Activated T-helper 17 cell treated with anti-CD3 and anti-CD28 coated beads, Interleukin-2, amount 50 U/mL, for 72 hours (primary cell): ENCODE measurements around the gene KLHL5. TPM values are rescaled to one million over a fixed set of nuclear protein-coding genes. Genes with fewer than 3 reads are reported as not detected.
A peak's percentile ranks its signal among the peaks of the same experiment; 100 is the strongest.
"Not testable (repeated sequence)": the region's sequence is repeated elsewhere in the genome, so short reads cannot be mapped to it uniquely, and the experiment has no call there.

ENCODE experiments used
- ATAC-seq: fragments of 150-1000 bp; cut with Tn5 transposase; replicated peaks from 2 replicates; pipeline ENCODE4 v1.10.0; 2021; ENCODE audit warnings: mild to moderate bottlenecking, moderate library complexity
- H3K27ac Mint-ChIP-seq: one replicate; pipeline ENCODE4 v1.8.0; 2022; ENCODE audit warnings: mixed read lengths
- H3K27me3 Mint-ChIP-seq: one replicate; pipeline ENCODE4 v1.8.0; 2022; ENCODE audit warnings: mixed read lengths
- H3K36me3 Mint-ChIP-seq: one replicate; pipeline ENCODE4 v1.8.0; 2022; ENCODE audit warnings: low read depth, mild to moderate bottlenecking, mixed read lengths
- H3K4me1 Mint-ChIP-seq: one replicate; pipeline ENCODE4 v1.8.0; 2022; ENCODE audit warnings: mixed read lengths
- H3K4me3 Mint-ChIP-seq: one replicate; pipeline ENCODE4 v1.8.0; 2022; ENCODE audit warnings: mild to moderate bottlenecking, mixed read lengths
- H3K9me3 Mint-ChIP-seq: one replicate; pipeline ENCODE4 v1.8.0; 2022; ENCODE audit warnings: mixed read lengths
- total RNA-seq, 2 donors: library from RNA; stranded (reverse); gene quantifications; one replicate each; pipeline ENCODE4 v1.2.3, GENCODE V29; 2022

The KLHL5 gene
- total RNA-seq, 2 donors from 2014 or later: 19.4 to 28.1 TPM

DNA sequence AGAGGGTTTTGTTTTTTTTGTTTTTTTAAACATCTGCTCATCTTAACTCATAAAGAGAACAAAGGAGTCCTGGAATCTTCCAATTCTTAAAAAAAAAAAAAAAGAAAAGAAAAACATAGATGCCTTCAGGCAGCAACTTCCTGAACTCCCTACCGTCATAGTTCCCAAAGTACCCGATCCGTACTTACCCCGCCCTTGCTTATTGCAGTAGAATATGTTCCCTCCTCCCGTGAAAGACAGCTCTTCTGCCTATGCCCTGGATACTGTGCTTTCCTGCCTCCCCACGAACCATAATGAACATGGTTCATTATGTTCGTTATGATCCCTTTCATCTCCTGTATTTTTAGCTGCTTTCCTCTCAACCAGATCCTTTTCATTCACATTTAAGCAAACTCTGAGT, 40.3 kb downstream of the KLHL5 start:
- H3K9me3 Mint-ChIP-seq: no peaks in the 10 kb centered on the region
- H3K36me3 Mint-ChIP-seq: peaks cover 77% of the 10 kb centered on the region
- H3K27ac Mint-ChIP-seq: peak overlapping the region; percentile 9
- no peak for ATAC-seq
- no peaks in the 10 kb centered on the region for H3K4me1 Mint-ChIP-seq
- no peak overlapping the region for H3K4me3 Mint-ChIP-seq
- no peaks in the 10 kb centered on the region for H3K27me3 Mint-ChIP-seq

DNA sequence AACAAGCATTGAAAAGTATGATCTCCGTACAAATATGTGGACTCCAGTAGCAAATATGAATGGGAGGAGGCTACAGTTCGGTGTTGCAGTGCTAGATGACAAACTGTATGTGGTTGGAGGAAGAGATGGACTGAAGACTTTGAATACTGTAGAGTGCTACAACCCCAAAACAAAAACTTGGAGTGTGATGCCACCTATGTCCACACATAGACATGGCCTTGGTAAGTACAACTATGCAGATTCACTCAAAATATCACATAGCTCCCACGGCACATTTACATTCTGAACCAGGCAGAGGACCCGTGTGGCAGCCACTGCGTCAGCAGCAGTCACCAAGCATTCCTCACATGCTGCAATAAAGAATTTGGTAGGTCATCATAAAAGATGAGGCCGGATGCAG, 41.3 kb downstream of the KLHL5 start:
- H3K4me1 Mint-ChIP-seq: no peaks in the 10 kb centered on the region
- H3K36me3 Mint-ChIP-seq: peaks cover 78% of the 10 kb centered on the region
- H3K9me3 Mint-ChIP-seq: no peaks in the 10 kb centered on the region
- no peak overlapping the region for H3K4me3 Mint-ChIP-seq
- no peaks in the 10 kb centered on the region for H3K27me3 Mint-ChIP-seq
- H3K27ac Mint-ChIP-seq: peak overlapping the region; percentile 9
- ATAC-seq: no peak

DNA sequence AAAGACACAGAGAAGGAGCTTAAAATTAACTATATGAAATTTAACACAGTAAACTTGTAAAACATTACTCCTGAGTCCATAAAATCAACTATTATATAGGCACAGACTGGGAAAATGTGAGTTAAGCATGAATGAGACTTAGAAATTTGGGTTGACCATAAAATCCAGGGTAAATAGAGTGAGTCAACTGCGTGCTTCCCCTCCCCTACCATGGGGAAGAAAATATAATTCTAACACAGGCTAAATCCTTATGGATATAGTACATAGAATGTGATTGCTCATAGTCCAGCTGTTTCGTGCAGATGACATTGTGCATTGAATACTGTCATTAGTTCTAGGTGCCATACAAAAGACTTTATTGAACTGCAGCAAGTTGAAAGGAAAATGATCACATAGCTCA, 42.2 kb downstream of the KLHL5 start:
- Mint-ChIP-seq H3K27me3 (no peaks in the 10 kb centered on the region), H3K36me3 (peaks cover 81% of the 10 kb centered on the region), H3K9me3 (no peaks in the 10 kb centered on the region), H3K4me1 (no peaks in the 10 kb centered on the region), H3K4me3 (no peak overlapping the region), H3K27ac (no peak overlapping the region)
- ATAC-seq: no peak

DNA sequence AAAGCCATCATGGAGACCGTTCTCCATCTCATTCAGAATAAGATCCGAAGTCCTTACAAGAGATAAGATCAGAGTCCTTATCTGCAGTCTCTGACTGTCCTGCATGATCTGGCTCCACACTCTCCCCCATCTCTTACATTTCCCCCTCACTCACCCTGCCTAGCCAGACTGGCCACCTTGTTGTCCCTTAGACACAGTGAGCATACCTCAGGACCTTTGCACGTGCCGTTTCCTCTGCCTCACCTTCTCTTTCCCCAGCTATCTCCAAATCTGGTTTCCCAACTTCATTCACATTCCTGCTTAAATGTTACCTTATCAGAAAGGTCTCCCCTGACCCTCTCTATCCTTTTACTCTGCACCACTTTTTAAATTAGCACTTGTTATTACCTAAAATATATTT, 44.0 kb downstream of the KLHL5 start:
- H3K27ac Mint-ChIP-seq: peak overlapping the region; percentile 4

DNA sequence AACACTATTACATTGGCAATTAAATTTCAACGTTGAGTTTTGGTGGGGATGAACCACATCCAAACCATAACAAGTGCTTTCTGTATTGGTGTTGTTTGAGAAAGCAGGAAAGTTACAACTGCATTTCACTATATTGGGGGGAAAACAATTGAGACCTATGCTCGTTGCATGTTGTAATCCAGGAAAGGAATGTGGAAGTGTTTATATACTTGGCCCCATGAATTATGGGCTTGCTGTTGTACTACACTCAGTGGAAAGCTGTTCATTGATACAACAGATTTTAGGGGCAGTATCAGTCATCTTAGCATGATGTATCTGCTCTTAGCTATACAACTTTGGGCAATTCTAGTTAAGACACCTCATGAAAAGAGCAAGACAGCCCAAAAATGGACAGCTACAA, 52.4 kb downstream of the KLHL5 start:
- Mint-ChIP-seq H3K4me3 (no peak overlapping the region), H3K27ac (no peak overlapping the region), H3K4me1 (peaks cover 21% of the 10 kb centered on the region), H3K36me3 (peaks cover 67% of the 10 kb centered on the region), H3K9me3 (peaks cover 3% of the 10 kb centered on the region), H3K27me3 (no peaks in the 10 kb centered on the region)
- no peak for ATAC-seq

More for the DNA sequence above, 44.0 kb downstream of the KLHL5 start:
- no peaks in the 10 kb centered on the region for H3K4me1 Mint-ChIP-seq
- peaks cover 69% of the 10 kb centered on the region for H3K36me3 Mint-ChIP-seq
- H3K27me3 Mint-ChIP-seq: no peaks in the 10 kb centered on the region
- ATAC-seq: no peak
- H3K9me3 Mint-ChIP-seq: no peaks in the 10 kb centered on the region
- no peak overlapping the region for H3K4me3 Mint-ChIP-seq

DNA sequence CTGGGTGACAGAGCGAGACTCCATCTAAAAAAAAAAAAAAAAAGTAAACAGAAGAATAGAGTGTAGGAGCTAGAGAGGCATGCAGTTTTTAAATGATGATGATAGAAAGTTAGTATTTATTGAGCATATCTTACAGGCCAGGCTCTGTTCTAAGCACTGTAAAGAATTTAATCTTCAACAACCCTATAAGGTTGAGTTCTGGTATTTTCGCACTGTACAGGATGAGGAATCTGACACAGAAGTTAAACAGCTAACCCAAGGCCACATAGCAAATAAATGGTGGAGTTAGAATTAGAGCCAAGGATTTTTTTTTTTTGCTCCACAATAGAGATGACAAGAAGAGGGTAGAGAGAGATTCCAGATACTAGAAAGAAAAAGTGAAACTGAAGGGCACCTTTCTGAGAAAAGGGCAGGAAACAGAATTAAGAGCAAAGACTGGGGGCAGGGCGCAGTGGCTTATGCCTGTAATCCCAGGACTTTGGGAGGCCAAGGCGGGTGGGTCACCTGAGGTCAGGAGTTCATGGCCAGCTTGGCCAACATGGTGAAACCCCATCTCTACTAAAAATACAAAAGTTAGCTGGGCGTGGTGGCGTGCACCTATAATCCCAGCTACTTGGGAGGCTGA, 56.1 kb downstream of the KLHL5 start:
- ATAC-seq: peak; percentile 76
- Mint-ChIP-seq H3K9me3 (peaks cover 3% of the 10 kb centered on the region), H3K27me3 (no peaks in the 10 kb centered on the region), H3K4me1 (peaks cover 21% of the 10 kb centered on the region), H3K4me3 (peak overlapping the region; percentile 48), H3K36me3 (peaks cover 67% of the 10 kb centered on the region), H3K27ac (peak overlapping the region; percentile 78)

DNA sequence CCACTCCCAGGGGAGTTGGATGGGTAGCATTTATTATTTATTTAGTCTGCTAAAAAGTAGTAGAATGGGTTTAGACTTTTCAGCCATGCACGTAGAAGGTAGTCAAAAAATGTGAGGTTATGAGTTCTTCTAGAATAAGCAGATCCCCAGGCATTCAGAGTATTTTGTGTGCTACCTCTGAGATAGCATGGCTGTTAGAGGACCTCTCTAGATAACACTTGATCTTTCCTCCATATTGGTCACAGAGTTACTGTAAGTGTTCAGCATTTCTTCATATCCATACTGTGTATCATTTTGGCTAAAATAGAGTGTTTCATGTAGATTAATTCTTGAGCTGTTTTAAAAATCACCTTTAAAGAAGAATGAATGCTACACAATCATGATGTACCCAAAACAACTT, 58.4 kb downstream of the KLHL5 start:
- no peaks in the 10 kb centered on the region for H3K27me3 Mint-ChIP-seq
- H3K9me3 Mint-ChIP-seq: peaks cover 3% of the 10 kb centered on the region
- ATAC-seq: no peak
- no peak overlapping the region for H3K27ac Mint-ChIP-seq
- H3K4me3 Mint-ChIP-seq: no peak overlapping the region
- peaks cover 53% of the 10 kb centered on the region for H3K36me3 Mint-ChIP-seq
- peaks cover 21% of the 10 kb centered on the region for H3K4me1 Mint-ChIP-seq

DNA sequence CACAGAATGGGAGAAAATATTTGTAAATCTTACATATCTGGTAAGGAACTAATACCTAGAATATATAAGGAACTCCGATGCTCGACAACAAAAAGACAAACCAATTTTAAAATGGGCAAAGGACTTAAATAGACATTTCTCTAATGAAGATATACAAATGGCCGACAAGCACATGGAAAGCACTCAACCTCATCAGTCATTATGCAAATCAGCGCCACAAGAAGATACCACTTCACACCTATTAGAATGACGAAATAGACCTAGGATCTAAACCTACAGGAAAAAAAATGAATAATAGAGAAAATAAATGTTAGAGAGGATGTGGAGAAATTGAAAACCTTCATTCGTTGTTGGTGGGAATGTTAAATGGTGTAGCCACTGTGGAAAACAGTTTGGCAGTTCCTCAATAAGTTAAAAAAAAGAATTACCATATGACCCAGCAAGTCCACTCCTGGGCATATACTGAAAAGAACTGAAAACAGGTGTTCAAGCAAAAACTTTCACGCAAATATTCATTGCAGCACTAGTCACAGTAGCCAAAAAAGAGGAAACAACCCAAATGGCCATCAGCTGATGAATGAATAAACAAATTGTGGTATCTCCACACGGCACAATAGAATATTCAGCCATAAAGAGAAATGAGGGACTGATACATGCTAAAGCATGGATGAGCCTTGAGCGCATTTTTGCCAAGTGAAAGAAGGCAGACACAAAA, 63.0 kb downstream of the KLHL5 start:
- Mint-ChIP-seq H3K4me1 (peaks cover 7% of the 10 kb centered on the region), H3K27ac (no peak overlapping the region), H3K4me3 (no peak overlapping the region), H3K36me3 (peaks cover 19% of the 10 kb centered on the region), H3K9me3 (no peaks in the 10 kb centered on the region), H3K27me3 (no peaks in the 10 kb centered on the region)
- no peak for ATAC-seq

DNA sequence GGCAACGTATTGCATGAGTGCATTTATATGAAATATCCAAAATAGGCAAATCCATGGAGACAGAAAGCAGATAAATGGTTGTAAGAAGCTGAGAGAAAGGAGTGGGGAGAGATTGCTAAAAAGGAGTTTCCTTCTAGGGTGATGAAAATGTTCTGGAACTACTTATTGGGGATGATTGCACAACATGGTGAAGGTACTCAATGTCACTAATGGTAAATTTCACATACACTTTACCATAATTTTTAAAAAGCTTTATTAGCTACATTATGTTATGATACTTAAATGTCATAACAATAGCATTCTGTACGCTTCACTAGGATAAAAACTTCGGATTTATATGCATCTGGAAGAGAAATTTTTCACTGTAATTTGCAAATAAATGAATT, 63.6 kb downstream of the KLHL5 start:
- H3K9me3 Mint-ChIP-seq: no peaks in the 10 kb centered on the region
- no peak overlapping the region for H3K4me3 Mint-ChIP-seq
- H3K27me3 Mint-ChIP-seq: no peaks in the 10 kb centered on the region
- peaks cover 7% of the 10 kb centered on the region for H3K4me1 Mint-ChIP-seq
- no peak for ATAC-seq
- peaks cover 14% of the 10 kb centered on the region for H3K36me3 Mint-ChIP-seq
- no peak overlapping the region for H3K27ac Mint-ChIP-seq

DNA sequence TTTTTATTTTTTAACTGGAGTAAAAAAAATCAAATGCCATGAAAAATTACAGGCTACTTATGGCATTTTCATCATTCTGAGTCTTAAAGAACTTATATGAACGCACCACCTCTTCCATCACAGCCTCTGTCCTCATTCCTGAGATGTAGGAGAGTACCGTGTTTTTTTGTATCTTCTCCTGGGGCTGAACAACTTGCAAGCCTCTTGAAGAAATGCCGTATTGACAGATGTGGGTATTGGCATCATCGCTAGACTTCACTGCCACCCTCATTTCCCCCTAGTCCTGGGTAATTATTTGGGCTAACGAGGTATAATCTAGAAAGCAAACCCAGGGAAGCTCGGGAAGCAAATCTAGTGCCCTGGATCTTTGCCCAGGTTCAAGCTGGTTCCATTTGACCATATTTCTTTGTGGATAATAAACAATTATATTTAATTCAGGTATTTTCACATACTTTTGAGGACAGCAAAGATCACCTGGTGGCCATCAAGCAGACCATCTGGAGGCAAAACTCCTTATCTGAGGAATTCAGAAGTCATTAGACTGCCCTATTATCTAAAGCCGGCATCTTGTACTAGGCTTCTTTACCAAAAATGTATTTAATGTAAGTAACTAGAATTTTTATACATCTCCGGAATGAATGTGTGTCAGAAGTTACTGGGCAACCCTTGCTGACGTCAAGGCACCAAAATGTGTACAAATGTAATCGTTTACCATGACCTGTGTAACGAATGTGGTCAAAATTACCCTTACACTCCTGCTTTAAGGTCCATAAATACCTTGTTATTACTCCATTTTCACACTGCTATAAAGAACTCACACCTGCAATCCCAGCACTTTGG, 64.4 kb downstream of the KLHL5 start:
- Mint-ChIP-seq H3K27ac (no peak overlapping the region), H3K4me1 (peaks cover 7% of the 10 kb centered on the region), H3K27me3 (no peaks in the 10 kb centered on the region), H3K9me3 (no peaks in the 10 kb centered on the region), H3K4me3 (no peak overlapping the region), H3K36me3 (peaks cover 12% of the 10 kb centered on the region)
- ATAC-seq: no peak

DNA sequence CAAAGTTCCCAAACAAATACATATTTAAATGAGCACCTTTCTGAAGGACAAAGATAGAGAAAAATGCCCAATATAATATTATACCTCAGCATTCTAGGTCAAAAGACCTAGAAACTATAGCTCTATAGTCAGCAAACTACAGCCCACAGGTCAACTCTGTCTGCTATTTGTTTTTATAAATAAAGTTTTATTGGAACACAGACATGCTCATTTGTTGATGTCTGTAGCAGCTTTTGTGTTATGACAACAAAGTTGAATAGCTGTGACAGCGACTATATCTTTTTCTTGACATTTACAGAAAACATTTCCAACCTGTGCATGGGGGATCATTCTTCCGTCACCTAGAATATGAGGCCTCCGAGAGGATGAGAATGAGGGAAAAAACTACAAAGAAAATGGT, 71.6 kb downstream of the KLHL5 start:
- no peaks in the 10 kb centered on the region for H3K36me3 Mint-ChIP-seq
- peaks cover 5% of the 10 kb centered on the region for H3K4me1 Mint-ChIP-seq
- H3K27me3 Mint-ChIP-seq: no peaks in the 10 kb centered on the region
- H3K4me3 Mint-ChIP-seq: no peak overlapping the region
- no peak for ATAC-seq
- H3K27ac Mint-ChIP-seq: peak overlapping the region; percentile 20
- no peaks in the 10 kb centered on the region for H3K9me3 Mint-ChIP-seq

DNA sequence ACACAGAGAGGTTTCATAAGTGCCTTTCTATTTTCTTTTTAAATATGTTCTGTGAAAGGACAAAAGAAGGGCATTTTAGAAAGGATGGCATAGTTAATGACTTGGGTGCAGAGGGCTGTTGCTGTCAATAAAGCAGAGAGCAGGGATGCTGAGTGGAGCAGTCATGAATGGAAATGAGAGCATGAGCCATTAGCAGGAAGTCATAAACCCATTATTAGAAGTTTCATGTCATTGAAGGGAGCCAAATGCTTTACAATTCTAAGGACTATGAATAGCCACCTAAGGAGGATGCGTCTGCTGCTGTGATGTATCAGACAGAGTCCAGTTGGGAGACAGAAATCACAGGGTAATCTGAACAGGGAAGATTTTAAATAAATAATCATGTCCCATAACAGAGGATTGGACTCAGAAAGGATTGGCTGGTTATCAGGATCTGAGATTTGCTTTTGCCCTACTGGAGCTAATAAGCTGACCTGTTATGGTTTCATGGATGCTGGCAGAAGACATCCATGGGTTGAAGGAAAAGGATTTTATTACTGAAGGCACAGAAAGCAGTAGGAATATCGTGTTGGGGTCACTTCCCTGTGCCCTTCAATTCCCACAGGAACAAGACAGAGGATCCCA, 72.8 kb downstream of the KLHL5 start:
- H3K4me1 Mint-ChIP-seq: peaks cover 5% of the 10 kb centered on the region
- H3K9me3 Mint-ChIP-seq: no peaks in the 10 kb centered on the region
- no peaks in the 10 kb centered on the region for H3K27me3 Mint-ChIP-seq
- ATAC-seq: no peak
- no peak overlapping the region for H3K27ac Mint-ChIP-seq
- no peaks in the 10 kb centered on the region for H3K36me3 Mint-ChIP-seq
- H3K4me3 Mint-ChIP-seq: peak overlapping the region; percentile 3

DNA sequence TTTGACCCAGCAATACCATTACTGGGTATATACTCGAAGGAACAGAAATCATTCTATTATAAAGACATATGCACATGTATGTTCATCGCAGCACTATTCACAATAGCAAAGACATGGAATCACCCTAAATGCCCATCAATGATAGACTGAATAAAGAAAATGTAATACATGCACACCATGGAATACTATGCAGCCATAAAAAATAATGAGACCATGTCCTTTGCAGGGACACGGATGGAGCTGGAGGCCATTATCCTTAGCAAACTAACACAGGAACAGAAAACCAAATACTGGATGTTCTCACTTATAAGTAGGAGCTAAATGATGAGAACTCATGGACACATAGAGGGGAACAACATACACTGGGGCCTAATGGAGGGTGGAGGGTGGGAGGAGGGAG, 76.2 kb downstream of the KLHL5 start:
- H3K36me3 Mint-ChIP-seq, H3K4me3 Mint-ChIP-seq, ATAC-seq, H3K4me1 Mint-ChIP-seq, H3K27ac Mint-ChIP-seq, H3K27me3 Mint-ChIP-seq, H3K9me3 Mint-ChIP-seq: not testable (repeated sequence)

DNA sequence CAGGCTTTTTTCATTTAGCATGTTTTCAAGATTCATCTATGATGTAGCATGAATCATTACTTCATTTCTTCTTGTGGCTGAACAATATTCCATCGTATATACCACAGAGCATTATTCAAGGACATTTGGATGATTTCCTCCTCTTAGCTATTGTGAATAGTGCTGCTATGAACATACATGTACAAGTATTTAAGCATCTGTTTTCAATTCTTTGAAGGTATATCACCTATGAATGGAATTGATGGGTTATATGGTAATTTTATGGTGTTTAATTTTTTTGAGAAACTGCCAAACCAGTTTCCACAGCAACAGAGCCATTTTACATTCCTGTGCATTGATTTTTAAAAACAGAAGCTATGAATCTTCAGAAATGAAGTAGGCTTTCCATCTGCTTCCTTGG, 84.2 kb downstream of the KLHL5 start:
- peaks cover 5% of the 10 kb centered on the region for H3K4me1 Mint-ChIP-seq
- no peaks in the 10 kb centered on the region for H3K27me3 Mint-ChIP-seq
- no peak overlapping the region for H3K4me3 Mint-ChIP-seq
- ATAC-seq: no peak
- H3K9me3 Mint-ChIP-seq: no peaks in the 10 kb centered on the region
- H3K27ac Mint-ChIP-seq: no peak overlapping the region
- H3K36me3 Mint-ChIP-seq: no peaks in the 10 kb centered on the region
